Measurements from ENCODE around the gene GATA2.

Gene GATA2
- 0.92 to 35.1 reads per million in 2 donors for total RNA-seq

DNA sequence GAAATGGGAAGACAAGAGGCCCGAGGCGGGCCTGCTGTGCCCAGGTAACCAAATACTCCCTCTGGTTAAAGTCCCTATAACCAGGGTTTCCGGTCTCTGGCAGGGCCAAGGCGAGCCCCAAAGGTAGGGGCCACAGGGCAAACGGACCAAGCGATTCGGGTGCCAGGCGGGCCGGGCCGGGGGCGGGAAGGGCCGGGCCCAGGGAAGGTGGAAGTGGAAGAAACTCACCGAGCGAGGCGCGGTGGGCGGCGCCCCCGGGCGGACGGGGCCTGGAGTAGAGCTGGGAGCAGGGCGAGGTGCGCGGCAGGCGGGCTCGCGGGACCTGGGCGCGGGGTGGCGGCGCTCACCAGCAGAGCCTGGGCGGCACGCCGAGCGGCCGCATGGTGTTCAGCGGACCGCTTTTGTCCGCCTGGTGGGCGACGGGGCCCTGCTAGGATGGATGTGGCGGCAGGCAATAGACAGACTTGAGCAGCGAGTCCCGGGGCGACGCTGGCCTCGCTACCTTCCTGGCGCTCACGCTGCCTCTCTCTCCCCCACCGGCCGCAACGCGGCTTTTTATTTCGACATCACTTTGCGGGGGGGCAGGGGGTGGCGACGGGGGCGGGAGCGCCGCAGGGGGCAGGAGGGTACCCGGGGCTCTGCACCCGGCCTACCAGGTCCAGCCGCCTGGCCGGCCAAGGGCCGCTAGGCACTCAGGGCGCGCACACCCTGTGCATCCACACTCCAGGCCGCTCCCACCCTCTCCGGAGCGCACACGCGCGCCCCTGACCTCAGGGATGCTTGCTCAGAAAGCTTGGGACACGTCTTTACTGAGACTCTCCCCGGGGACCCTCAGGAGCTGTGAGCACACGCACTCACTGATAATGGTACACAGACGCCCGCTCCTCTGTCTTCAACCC lies at the start of gene GATA2:
Gene GATA2 (minus strand): TSS at position 531 of the 899 bp plus-strand sequence. CDS start 6,170 bp downstream, outside the sequence.
- no peak for DNase-seq

GRCh38 chr3:128541246-128541645 lies 48.2 kb upstream of the GATA2 start:
- no peak for DNase-seq

DNA sequence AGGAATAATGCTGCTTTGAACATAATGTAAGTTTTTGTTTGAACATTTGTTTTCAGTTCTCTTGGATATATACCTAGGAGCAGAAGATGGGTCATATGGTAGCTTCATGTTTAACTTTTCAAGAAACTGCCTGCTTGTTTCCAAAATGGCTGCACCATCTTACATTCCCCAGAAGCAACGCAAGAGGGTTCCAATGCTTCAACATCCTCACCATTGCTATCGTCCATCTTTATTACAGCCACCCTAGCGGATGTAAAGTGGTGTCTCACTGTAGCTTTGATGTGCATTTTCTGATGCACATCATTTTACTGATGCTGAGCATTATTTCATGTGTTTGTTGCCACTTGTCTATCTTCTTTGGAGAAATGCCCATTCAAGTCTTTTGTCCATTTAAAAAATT lies 46.4 kb upstream of the GATA2 start:
- no peak for DNase-seq

DNA sequence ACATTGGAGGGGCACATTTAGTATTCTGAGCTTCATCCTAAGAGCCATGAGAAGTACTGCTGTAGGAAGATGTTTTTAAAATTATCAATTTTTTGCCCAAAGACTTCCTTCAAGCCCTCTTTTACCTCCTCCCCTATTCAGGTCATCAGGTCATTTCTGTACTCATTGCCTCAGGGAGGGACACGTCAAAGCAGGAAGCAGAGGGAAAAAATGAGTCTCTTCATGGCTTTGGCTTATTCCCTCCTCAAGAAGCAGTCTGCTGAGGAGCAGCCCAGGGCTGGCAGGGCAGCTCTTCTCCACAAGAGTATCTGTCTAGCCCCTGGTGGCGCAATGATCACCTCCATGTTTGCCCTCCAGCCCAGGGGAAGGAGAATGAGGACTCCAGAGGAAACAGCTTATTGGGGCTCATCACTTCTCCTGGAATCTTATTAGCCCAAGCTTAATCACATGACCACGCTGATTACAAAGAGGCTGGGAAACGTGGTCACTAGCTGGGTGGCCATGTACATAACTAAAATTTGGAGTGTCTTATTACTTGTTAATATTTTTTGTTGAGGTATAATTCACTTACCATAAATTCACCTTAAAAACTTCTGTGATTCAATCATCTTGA lies 44.2 kb upstream of the GATA2 start:
- DNase-seq = no peak

DNA sequence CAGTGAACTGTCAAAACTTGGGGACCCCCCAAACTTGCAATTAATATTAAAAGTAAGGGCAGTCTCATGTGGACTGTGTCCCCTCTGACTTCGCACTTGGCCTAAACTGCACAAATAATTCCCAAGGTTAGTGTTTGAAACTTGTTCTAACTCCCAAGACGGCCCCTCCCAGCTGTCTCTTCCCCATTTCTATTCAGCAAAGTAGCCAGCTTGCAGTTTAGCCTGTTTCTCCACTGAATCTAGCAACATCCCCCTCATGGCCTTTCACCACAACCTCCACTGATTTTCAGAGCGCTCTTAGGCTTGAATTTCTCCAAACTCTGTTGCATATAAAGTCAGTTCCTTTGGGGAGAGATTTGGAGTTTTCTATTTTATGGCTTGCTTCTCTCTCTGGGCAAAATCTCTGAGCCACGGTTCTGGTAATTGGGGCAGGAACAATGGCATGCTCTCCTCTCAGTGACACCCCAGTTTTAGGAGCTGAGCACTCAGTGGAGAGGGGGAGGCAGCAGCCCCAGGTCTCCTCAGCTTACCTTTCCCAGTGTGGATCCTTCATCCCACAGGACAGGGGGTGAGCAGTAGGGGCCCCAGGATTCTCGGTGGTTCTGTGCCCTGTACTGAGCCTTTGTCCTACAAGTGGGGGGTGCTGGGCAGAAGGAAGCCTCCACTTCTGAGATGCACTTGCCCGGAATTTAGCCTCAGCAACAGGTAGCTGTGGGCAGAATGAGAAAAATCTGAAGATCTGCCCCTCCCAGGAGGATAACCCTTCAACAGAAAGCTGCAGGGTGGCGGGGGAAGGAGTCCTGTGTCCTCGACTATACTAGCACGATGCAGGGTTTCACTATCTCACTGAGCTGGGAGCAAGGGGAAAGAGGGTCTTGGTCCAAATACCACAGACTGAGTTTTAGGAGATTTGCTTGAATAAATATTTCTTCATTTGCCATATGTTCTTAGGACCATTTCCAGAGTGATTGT lies 39.3 kb upstream of the GATA2 start:
- no peak for DNase-seq

DNA sequence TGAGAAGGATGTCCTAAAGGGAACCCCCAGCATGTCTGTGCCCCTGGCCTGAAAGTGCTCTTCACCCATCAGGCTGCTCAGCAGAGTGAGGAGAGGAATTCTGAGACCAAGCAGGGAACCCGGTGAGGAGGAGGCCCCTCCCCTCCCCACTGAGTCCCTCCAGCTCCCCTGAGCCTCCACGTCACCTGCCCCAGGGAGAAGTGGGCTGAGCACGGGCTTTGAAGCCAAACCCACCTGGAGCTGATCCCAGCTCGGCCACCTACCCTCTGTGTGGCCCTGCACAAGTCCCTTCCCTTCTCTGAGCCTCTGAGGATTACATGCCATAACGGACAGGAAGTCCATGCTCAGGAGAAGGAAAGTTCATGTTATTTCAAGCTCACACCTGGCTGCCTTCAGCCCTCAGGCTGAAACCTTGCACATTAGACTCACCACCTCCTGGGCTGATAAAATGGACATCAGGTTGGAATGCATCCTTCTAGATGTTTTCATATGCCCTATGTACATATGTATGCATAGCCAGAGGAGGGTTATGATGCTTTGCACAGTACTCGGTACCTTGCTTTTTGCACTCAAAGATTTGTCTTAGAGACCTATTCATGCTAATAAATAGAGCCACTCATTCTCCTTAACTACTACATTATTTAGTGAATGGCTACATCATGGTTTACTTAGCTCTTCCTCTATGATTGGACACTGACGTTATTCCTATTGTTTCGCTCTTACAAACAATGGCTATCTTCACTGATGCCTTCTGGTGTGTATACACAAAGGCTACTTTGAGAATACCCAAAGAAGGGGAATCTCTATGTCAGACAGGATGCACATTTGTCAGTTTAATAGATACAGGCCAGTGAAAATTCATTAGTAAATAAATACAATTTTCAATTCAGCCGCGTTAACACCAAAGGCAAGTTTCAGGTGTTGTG lies 31.6 kb upstream of the GATA2 start:
- DNase-seq = no peak

DNA sequence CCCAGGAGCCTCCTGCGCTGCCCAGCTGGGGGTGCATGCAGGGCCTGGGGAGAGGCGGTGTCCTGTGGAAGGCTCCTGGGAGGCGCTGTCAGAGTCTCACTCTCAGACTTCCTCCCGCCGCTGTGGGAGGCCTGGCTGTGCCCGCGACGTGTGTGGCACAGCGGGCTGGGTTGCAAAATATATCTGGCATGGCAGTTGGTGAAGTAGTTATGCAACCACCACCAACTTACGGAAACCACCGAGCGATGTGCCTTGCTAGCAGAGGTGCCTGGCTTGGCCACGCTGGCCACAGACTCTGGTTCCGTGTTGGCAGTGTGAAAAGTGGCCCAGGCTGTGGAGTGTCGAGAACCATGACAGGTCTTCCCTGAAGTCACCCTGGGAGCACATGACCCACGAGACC lies 30.6 kb upstream of the GATA2 start:
- no peak for DNase-seq

DNA sequence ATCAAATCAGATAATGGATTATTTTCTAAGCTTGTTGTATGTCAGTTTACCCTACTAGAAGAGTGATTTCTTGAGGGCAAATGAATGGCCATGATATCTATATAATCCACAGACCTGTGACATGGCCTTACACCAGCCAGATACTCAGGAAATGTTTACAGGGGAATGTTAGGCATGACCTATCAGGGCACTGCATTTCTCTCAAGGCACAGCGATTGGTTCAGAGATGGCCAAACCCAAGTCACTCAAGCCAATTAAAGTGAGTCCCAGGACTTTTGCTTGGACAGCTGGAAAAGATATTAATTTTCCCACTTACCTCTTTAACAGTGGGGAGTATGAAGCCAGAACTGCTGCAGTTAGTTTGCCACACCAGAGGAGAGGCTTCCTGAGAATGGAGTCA lies 28.7 kb upstream of the GATA2 start:
- DNase-seq = no peak

GRCh38 chr3:128518587-128519490 lies 25.8 kb upstream of the GATA2 start:
- DNase-seq = no peak

- DNase-seq = no peak
Observed at GRCh38 chr3:128517648-128518047, 24.6 kb upstream of the GATA2 start.

DNA sequence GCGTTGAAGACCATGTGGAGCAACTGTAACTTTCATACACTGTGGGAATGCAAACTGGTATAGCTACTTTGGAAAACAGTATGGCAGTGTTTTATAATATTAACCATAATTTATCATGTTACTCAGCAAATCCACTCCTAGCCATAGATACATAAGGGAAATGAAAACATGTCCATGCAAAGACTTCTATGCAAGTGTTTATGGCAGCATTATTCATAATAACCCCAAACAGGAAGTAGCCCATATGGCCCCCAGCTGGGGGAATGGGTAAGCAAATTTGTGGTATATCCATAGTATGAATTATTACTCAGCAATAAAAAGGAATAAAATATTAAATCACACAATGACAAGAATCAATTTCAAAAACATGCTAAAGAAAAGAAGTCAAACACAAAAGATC lies 23.0 kb upstream of the GATA2 start:
- no peak for DNase-seq

- no peak for DNase-seq
Observed at GRCh38 chr3:128508852-128509251, 15.9 kb upstream of the GATA2 start.

- DNase-seq = no peak
Observed at GRCh38 chr3:128506754-128507153, 13.8 kb upstream of the GATA2 start.

DNA sequence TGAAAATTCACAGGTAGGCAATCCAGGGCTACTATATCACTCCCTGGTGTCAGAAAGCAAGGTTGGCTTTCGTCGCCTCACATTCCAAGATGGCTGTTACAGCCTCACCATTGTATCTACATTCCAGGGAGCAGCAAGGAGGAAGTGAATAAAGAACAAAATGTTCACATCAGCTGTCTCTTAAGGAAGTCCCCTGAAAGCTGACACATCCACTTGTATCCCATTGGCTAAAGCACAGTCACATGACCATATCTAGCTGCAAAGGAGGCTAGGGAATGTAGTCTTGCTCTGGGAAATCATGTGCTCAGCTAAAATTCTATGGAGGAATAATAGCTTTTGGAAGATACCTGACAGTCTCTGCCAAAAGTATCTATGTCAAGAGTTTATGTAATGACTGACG lies 12.8 kb upstream of the GATA2 start:
- no peak for DNase-seq

GRCh38 chr3:128504963-128505730 lies 12.1 kb upstream of the GATA2 start:
- DNase-seq = no peak

DNA sequence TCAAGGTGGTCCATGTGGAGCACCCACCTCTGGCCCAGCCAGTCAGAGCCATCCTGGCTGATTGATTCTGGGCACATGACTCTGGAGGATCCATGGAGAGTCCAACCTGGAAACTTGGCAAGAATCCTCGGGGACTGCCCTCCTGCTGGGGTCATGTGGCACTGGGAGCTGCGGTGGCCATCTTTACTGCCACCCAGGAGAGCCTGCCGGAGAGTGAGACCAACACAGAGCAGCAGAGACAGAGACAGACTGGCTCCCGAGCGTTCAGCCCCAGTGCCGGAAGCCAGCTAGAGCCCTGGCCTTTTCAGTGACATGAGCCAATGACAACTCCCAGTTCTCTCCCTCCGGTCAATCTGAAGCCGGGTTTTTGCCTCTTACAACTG lies 11.5 kb upstream of the GATA2 start:
- no peak for DNase-seq

- no peak for DNase-seq
Observed at GRCh38 chr3:128503751-128504532, 10.9 kb upstream of the GATA2 start.

GRCh38 chr3:128503164-128503651 lies 10.2 kb upstream of the GATA2 start:
- no peak for DNase-seq

DNA sequence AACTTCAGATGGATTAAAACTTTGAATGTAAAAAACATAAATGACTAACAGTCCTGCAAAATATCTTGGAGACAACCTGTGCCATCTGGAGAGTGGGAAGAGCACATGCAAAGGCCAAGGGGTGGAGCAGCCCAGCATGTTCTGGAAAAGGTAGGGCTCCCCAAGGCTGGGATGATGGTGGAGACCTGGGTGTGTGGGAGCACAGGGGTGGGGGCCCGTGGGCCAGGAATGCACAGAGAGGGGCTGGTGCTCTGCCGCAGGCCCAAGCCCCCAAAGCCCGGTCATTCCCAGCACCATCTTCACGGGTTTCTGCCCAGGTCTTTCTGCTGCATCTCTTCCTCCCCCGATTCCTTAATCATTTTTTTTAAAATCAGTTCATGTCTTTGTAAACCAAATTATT lies 9.7 kb upstream of the GATA2 start:
- DNase-seq = no peak

All from activated gamma-delta T cell (primary cell).